Measurements from ENCODE around the gene GPC5.

- TF ChIP-seq RAD21 (IDR thresholded peaks at IDR 0.05; ENCODE audit: low read depth) (no peak), REST (IDR thresholded peaks at IDR 0.05; ENCODE audit: low read depth) (no peak), EP300 (IDR thresholded peaks at IDR 0.05; ENCODE audit: borderline replicate concordance) (no peak), TAF1 (IDR thresholded peaks at IDR 0.05; ENCODE audit: low read depth) (no peak), CREB1 (IDR thresholded peaks at IDR 0.05; ENCODE audit: low read depth) (no peak), YY1 (IDR thresholded peaks at IDR 0.05; ENCODE audit: low read depth) (no peak), CEBPB (IDR thresholded peaks at IDR 0.05) (no peak), USF1 (IDR thresholded peaks at IDR 0.05) (no peak), FOXM1 (IDR thresholded peaks at IDR 0.05; ENCODE audit: borderline replicate concordance, low read depth) (no peak), ZBTB7A (IDR thresholded peaks at IDR 0.05; ENCODE audit: low read depth) (no peak), NFIC (IDR thresholded peaks at IDR 0.05) (no peak), EGR1 (IDR thresholded peaks at IDR 0.05) (no peak), MAX (IDR thresholded peaks at IDR 0.05) (no peak), TEAD4 (IDR thresholded peaks at IDR 0.05) (no peak)
These were observed 312.3 kb downstream of the GPC5 start for GRCh38 chr13:91710733-91711132.
